GM23338 (cell line): ENCODE data around the gene SETDB2. TPM values are rescaled to one million over a fixed set of nuclear protein-coding genes. Genes with fewer than 3 reads are reported as not detected.

Experiments used
- ATAC-seq: fragments of 200-7000 bp; cut with Tn5 transposase; 3 replicates; pipeline ENCODE4 v1.9.1; 2020
- DNase-seq: peaks from one replicate; pipeline ENCODE4 v3.0.0-alpha.2; 2015; ENCODE audit warnings: low spot score
- H2AFZ ChIP-seq: fragments of 200-600 bp; sonication (generic); 2 replicates; pipeline ENCODE4 v1.8.0; 2016; ENCODE audit warnings: antibody characterized with exemption, mild to moderate bottlenecking, moderate library complexity
- H3F3A ChIP-seq: fragments of 200-600 bp; sonication (generic); replicated peaks from 2 replicates; pipeline ENCODE4 v1.8.0; 2017; ENCODE audit warnings: antibody characterized with exemption, mixed run types, low read depth
- H3K27ac ChIP-seq: fragments of 200-600 bp; sonication (generic); 2 replicates; pipeline ENCODE4 v1.6.1; 2016; ENCODE audit warnings: low read depth
- H3K27me3 ChIP-seq: fragments of 200-600 bp; sonication (generic); 2 replicates; pipeline ENCODE4 v1.8.0; 2016; ENCODE audit warnings: mild to moderate bottlenecking, mixed run types, moderate library complexity; ENCODE audit not compliant: insufficient read depth
- H3K36me3 ChIP-seq: fragments of 200-600 bp; sonication (generic); 2 replicates; pipeline ENCODE4 v1.8.0; 2016; ENCODE audit warnings: mild to moderate bottlenecking; ENCODE audit not compliant: insufficient read depth
- H3K4me1 ChIP-seq: fragments of 200-600 bp; sonication (generic); 2 replicates; pipeline ENCODE4 v1.8.0; 2016; ENCODE audit warnings: mild to moderate bottlenecking, moderate library complexity; ENCODE audit not compliant: insufficient read depth
- H3K4me2 ChIP-seq: fragments of 200-600 bp; sonication (generic); 2 replicates; pipeline ENCODE4 v1.7.1; 2017; ENCODE audit warnings: mixed run types
- H3K4me3 ChIP-seq: fragments of 200-600 bp; sonication (generic); 2 replicates; pipeline ENCODE4 v1.6.1; 2016; ENCODE audit warnings: mixed run types
- H3K79me2 ChIP-seq: fragments of 200-600 bp; sonication (generic); replicated peaks from 2 replicates; pipeline ENCODE4 v1.8.0; 2017; ENCODE audit warnings: mild to moderate bottlenecking; ENCODE audit not compliant: insufficient read depth
- H3K9me2 ChIP-seq: fragments of 200-600 bp; sonication (generic); 2 replicates; pipeline ENCODE4 v1.8.0; 2017; ENCODE audit not compliant: insufficient read depth
- H4K20me1 ChIP-seq: fragments of 200-600 bp; sonication (generic); replicated peaks from 2 replicates; pipeline ENCODE4 v1.8.0; 2017; ENCODE audit warnings: mild to moderate bottlenecking; ENCODE audit not compliant: insufficient read depth
- H3K27ac Mint-ChIP-seq: 2 replicates; pipeline ENCODE4 v1.8.0; 2020; ENCODE audit warnings: inconsistent platforms, mild to moderate bottlenecking, moderate library complexity, mixed read lengths
- H3K27me3 Mint-ChIP-seq: 3 replicates; pipeline ENCODE4 v1.8.0; 2022; ENCODE audit warnings: low read depth, mild to moderate bottlenecking, moderate library complexity, mixed read lengths, inconsistent platforms; ENCODE audit not compliant: insufficient read depth, poor library complexity
- H3K36me3 Mint-ChIP-seq: 3 replicates; pipeline ENCODE4 v1.8.0; 2021; ENCODE audit warnings: low read depth, mild to moderate bottlenecking, inconsistent platforms, moderate library complexity, mixed read lengths
- H3K4me1 Mint-ChIP-seq: 3 replicates; pipeline ENCODE4 v1.8.0; 2020; ENCODE audit warnings: mild to moderate bottlenecking, inconsistent platforms, mixed read lengths
- H3K4me3 Mint-ChIP-seq: 3 replicates; pipeline ENCODE4 v1.8.0; 2021; ENCODE audit warnings: moderate library complexity, mild to moderate bottlenecking, inconsistent platforms, mixed read lengths
- H3K9me3 Mint-ChIP-seq: 3 replicates; pipeline ENCODE4 v1.8.0; 2020; ENCODE audit warnings: moderate library complexity, mild to moderate bottlenecking, inconsistent platforms, mixed read lengths
- CREB1 ChIP-seq: fragments of 250-450 bp; sonication (Bioruptor Pico); IDR thresholded peaks from 2 replicates; pipeline ENCODE4 v1.5.0; 2020; ENCODE audit warnings: low read depth, mild to moderate bottlenecking, moderate library complexity
- EZH2 ChIP-seq: fragments of 200-600 bp; sonication (generic); IDR thresholded peaks from one replicate; pipeline ENCODE4 v1.8.0; 2017; ENCODE audit warnings: antibody characterized with exemption, mild to moderate bottlenecking, low read depth; ENCODE audit not compliant: unreplicated experiment
- JUNB ChIP-seq: IDR thresholded peaks from one replicate; pipeline ENCODE4 v1.6.1; 2016; ENCODE audit warnings: antibody characterized with exemption; ENCODE audit not compliant: unreplicated experiment
- NANOG ChIP-seq: IDR thresholded peaks from 2 replicates; pipeline ENCODE4 v1.6.1; 2016; ENCODE audit warnings: antibody characterized with exemption, borderline replicate concordance
- POLR2AphosphoS5 ChIP-seq: IDR thresholded peaks from 2 replicates; pipeline ENCODE4 v1.6.1; 2016; ENCODE audit warnings: antibody characterized with exemption, low read depth
- ZNF331 ChIP-seq: fragments of 250-450 bp; sonication (Bioruptor Pico); IDR thresholded peaks from 2 replicates; pipeline ENCODE4 v1.5.0; 2020; ENCODE audit warnings: low read depth, mild to moderate bottlenecking, moderate library complexity
- polyA plus RNA-seq: library from polyadenylated mRNA; unstranded; fragments of >200 nt; fragmentation: Nextera tagmentation; extraction: Ambion mirVana; gene quantifications from 2 replicates; pipeline ENCODE4 v1.2.1, GENCODE V29; 2016
- total RNA-seq: library from RNA; depleted of rRNA; stranded (reverse); fragments of >200 nt; shearing (Covaris generic); gene quantifications from 2 replicates; pipeline ENCODE4 v1.2.3, GENCODE V29; 2014
- TF ChIP-seq, protein P1 (sequence below): IDR thresholded peaks from 2 replicates; pipeline ENCODE4 v1.6.1; 2016; ENCODE audit warnings: antibody characterized with exemption
- TF ChIP-seq, protein P2 (sequence below): IDR thresholded peaks from one replicate; pipeline ENCODE4 v1.6.1; 2018; ENCODE audit warnings: antibody characterized with exemption; ENCODE audit not compliant: unreplicated experiment
- TF ChIP-seq, protein P3 (sequence below): fragments of 250-450 bp; sonication (Bioruptor Pico); IDR thresholded peaks from 2 replicates; pipeline ENCODE4 v1.5.0; 2020; ENCODE audit warnings: mild to moderate bottlenecking, moderate library complexity

Gene SETDB2
- total and polyA plus RNA-seq, 2 experiments from 2014 or later, result 4.6 to 5.8 TPM

DNA sequence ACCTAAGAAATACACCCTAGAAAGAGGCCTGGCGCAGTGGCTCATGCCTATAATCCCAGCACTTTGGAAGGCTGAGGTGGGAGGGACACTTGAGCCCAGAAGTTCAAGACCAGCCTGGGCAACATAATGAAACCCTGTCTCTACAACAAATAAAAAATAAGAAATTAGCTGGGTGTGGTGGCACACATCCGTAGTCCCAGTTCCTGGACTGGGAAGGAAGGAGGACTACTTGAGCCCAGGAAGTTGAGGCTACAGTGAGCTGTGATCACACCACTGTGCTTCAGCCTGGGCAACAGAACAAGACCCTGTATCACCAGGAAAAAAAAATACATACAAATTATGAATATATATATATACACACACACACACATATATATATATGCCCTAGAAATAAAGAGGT, 94.3 kb downstream of the SETDB2 start:
- Histone ChIP-seq H3K27me3 (no peaks in the 10 kb centered on the region), H2AFZ (no peak overlapping the region), H3K9me2 (no peaks in the 10 kb centered on the region), H4K20me1 (no peaks in the 10 kb centered on the region), H3K36me3 (peaks cover 10% of the 10 kb centered on the region; the same call in 1 of the 2 replicates), H3K4me3 (no peak overlapping the region), H3K79me2 (no peaks in the 10 kb centered on the region), H3K27ac (no peak overlapping the region), H3K4me1 (no peaks in the 10 kb centered on the region), H3K4me2 (no peak overlapping the region), H3F3A (no peaks in the 10 kb centered on the region)
- Mint-ChIP-seq H3K27me3 (no peaks in the 10 kb centered on the region), H3K9me3 (no peaks in the 10 kb centered on the region), H3K4me3 (no peak overlapping the region), H3K27ac (no peak overlapping the region), H3K4me1 (no peaks in the 10 kb centered on the region; the same call in 2 of the 3 replicates), H3K36me3 (peaks cover 25% of the 10 kb centered on the region)
- no peak for DNase-seq
- no peak for ATAC-seq
- no peak for TF ChIP-seq JUNB
- no peak for TF ChIP-seq ZNF331 (CRISPR knock-in tag)
- TF ChIP-seq, protein P1, sequence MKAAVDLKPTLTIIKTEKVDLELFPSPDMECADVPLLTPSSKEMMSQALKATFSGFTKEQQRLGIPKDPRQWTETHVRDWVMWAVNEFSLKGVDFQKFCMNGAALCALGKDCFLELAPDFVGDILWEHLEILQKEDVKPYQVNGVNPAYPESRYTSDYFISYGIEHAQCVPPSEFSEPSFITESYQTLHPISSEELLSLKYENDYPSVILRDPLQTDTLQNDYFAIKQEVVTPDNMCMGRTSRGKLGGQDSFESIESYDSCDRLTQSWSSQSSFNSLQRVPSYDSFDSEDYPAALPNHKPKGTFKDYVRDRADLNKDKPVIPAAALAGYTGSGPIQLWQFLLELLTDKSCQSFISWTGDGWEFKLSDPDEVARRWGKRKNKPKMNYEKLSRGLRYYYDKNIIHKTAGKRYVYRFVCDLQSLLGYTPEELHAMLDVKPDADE, result no peak
- TF ChIP-seq CREB1 (CRISPR knock-in tag), result no peak
- TF ChIP-seq, protein P2, sequence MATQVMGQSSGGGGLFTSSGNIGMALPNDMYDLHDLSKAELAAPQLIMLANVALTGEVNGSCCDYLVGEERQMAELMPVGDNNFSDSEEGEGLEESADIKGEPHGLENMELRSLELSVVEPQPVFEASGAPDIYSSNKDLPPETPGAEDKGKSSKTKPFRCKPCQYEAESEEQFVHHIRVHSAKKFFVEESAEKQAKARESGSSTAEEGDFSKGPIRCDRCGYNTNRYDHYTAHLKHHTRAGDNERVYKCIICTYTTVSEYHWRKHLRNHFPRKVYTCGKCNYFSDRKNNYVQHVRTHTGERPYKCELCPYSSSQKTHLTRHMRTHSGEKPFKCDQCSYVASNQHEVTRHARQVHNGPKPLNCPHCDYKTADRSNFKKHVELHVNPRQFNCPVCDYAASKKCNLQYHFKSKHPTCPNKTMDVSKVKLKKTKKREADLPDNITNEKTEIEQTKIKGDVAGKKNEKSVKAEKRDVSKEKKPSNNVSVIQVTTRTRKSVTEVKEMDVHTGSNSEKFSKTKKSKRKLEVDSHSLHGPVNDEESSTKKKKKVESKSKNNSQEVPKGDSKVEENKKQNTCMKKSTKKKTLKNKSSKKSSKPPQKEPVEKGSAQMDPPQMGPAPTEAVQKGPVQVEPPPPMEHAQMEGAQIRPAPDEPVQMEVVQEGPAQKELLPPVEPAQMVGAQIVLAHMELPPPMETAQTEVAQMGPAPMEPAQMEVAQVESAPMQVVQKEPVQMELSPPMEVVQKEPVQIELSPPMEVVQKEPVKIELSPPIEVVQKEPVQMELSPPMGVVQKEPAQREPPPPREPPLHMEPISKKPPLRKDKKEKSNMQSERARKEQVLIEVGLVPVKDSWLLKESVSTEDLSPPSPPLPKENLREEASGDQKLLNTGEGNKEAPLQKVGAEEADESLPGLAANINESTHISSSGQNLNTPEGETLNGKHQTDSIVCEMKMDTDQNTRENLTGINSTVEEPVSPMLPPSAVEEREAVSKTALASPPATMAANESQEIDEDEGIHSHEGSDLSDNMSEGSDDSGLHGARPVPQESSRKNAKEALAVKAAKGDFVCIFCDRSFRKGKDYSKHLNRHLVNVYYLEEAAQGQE, result no peak
- TF ChIP-seq NANOG, result no peak
- TF ChIP-seq, protein P3, sequence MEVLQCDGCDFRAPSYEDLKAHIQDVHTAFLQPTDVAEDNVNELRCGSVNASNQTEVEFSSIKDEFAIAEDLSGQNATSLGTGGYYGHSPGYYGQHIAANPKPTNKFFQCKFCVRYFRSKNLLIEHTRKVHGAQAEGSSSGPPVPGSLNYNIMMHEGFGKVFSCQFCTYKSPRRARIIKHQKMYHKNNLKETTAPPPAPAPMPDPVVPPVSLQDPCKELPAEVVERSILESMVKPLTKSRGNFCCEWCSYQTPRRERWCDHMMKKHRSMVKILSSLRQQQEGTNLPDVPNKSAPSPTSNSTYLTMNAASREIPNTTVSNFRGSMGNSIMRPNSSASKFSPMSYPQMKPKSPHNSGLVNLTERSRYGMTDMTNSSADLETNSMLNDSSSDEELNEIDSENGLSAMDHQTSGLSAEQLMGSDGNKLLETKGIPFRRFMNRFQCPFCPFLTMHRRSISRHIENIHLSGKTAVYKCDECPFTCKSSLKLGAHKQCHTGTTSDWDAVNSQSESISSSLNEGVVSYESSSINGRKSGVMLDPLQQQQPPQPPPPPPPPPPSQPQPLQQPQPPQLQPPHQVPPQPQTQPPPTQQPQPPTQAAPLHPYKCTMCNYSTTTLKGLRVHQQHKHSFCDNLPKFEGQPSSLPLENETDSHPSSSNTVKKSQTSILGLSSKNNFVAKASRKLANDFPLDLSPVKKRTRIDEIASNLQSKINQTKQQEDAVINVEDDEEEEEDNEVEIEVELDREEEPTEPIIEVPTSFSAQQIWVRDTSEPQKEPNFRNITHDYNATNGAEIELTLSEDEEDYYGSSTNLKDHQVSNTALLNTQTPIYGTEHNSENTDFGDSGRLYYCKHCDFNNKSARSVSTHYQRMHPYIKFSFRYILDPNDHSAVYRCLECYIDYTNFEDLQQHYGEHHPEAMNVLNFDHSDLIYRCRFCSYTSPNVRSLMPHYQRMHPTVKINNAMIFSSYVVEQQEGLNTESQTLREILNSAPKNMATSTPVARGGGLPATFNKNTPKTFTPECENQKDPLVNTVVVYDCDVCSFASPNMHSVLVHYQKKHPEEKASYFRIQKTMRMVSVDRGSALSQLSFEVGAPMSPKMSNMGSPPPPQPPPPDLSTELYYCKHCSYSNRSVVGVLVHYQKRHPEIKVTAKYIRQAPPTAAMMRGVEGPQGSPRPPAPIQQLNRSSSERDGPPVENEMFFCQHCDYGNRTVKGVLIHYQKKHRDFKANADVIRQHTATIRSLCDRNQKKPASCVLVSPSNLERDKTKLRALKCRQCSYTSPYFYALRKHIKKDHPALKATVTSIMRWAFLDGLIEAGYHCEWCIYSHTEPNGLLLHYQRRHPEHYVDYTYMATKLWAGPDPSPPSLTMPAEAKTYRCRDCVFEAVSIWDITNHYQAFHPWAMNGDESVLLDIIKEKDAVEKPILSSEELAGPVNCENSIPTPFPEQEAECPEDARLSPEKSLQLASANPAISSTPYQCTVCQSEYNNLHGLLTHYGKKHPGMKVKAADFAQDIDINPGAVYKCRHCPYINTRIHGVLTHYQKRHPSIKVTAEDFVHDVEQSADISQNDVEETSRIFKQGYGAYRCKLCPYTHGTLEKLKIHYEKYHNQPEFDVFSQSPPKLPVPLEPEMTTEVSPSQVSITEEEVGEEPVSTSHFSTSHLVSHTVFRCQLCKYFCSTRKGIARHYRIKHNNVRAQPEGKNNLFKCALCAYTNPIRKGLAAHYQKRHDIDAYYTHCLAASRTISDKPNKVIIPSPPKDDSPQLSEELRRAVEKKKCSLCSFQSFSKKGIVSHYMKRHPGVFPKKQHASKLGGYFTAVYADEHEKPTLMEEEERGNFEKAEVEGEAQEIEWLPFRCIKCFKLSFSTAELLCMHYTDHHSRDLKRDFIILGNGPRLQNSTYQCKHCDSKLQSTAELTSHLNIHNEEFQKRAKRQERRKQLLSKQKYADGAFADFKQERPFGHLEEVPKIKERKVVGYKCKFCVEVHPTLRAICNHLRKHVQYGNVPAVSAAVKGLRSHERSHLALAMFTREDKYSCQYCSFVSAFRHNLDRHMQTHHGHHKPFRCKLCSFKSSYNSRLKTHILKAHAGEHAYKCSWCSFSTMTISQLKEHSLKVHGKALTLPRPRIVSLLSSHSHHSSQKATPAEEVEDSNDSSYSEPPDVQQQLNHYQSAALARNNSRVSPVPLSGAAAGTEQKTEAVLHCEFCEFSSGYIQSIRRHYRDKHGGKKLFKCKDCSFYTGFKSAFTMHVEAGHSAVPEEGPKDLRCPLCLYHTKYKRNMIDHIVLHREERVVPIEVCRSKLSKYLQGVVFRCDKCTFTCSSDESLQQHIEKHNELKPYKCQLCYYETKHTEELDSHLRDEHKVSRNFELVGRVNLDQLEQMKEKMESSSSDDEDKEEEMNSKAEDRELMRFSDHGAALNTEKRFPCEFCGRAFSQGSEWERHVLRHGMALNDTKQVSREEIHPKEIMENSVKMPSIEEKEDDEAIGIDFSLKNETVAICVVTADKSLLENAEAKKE (CRISPR knock-in tag), result no peak
- no peak for TF ChIP-seq POLR2AphosphoS5
- no peak for TF ChIP-seq EZH2
